Gastrocnemius medialis (tissue), 4 donors: ENCODE measurements around the gene IL3RA. TPM values are rescaled to one million over a fixed set of nuclear protein-coding genes. Genes with fewer than 3 reads are reported as not detected.

Experiments used
- ATAC-seq, 2 donors: fragments of 150-250 bp; one replicate each; pipeline ENCODE4 v1.9.1; 2016
- DNase-seq, 2 donors: peaks; one replicate each; pipeline ENCODE4 v3.0.0-alpha.2; 2019
- H3K27ac ChIP-seq, 4 donors: fragments of 200-600 bp; sonication (generic); 1 replicate in 1 of 4; 2 replicates in 3 of 4; pipeline ENCODE4 v1.5.1; 2016 to 2018; ENCODE audit warnings: mild to moderate bottlenecking in 2 of 4, moderate library complexity in 1 of 4
- H3K27me3 ChIP-seq, 3 donors: fragments of 200-600 bp; sonication (generic) in 2 of 3; 1 replicate in 1 of 3; 2 replicates in 2 of 3; pipeline versions ENCODE4 v1.5.1 to v1.6.0; 2016 to 2019; ENCODE audit warnings: mild to moderate bottlenecking in 1 of 3, moderate library complexity in 1 of 3
- H3K36me3 ChIP-seq, 2 donors: fragments of 200-600 bp; sonication (generic) in 1 of 2; one replicate each; pipeline ENCODE4 v1.5.1; 2017 to 2018
- H3K4me1 ChIP-seq, 2 donors: fragments of 200-600 bp; sonication (generic) in 1 of 2; one replicate each; pipeline ENCODE4 v1.5.1; 2016 to 2017; ENCODE audit warnings: mild to moderate bottlenecking in 2 of 2
- H3K4me3 ChIP-seq, 4 donors: fragments of 200-600 bp; sonication (generic) in 3 of 4; 1 replicate in 1 of 4; 2 replicates in 3 of 4; pipeline ENCODE4 v1.5.1; 2016 to 2019; ENCODE audit warnings: mild to moderate bottlenecking in 2 of 4
- H3K9me3 ChIP-seq, 3 donors: fragments of 200-600 bp; sonication (generic) in 2 of 3; 1 replicate in 1 of 3; 2 replicates in 2 of 3; pipeline ENCODE4 v1.5.1; 2016 to 2019
- CTCF ChIP-seq, 5 experiments: fragments of 450-650 bp in 3 of 5; fragments of 200-600 bp in 2 of 5; sonication (generic) in 2 of 5; IDR thresholded peaks in 4 of 5; conservative IDR thresholded peaks in 1 of 5; 1 replicate in 4 of 5; 2 replicates in 1 of 5; pipeline ENCODE4 v1.5.1; 2016 to 2019; ENCODE audit warnings: antibody characterized with exemption in 5 of 5, mild to moderate bottlenecking in 3 of 5, moderate library complexity in 3 of 5
- POLR2A ChIP-seq, 2 donors: fragments of 450-650 bp; IDR thresholded peaks; one replicate each; pipeline ENCODE4 v1.6.1; 2017; ENCODE audit warnings: antibody characterized with exemption in 2 of 2, mild to moderate bottlenecking in 2 of 2, moderate library complexity in 2 of 2
- in situ Hi-C, 4 donors: fragments of 200-750 bp; cut with MboI; loops; one replicate each; pipeline versions ENCODE4 v1.15.0 to v1.8.0; 2017; ENCODE audit warnings: low sequenced_read_pairs in 4 of 4
- intact Hi-C: fragments of 100-400 bp; cut with DNase I; formaldehyde crosslinking; loops from one replicate; pipeline ENCODE4 v1.15.1; 2023; ENCODE audit warnings: low total_unique reads
- total RNA-seq, 4 donors: library from RNA; depleted of rRNA; stranded (reverse); fragments of >200 nt; gene quantifications; one replicate each; pipeline versions ENCODE4 v1.1.0 to v1.2.3, GENCODE V29; 2016

Gene IL3RA
- total RNA-seq, 4 donors from 2014 or later = 2.8 to 8.0 (median 5.6) TPM

- Histone ChIP-seq H3K36me3 (peaks cover 2 to 65% of the 10 kb centered on the region in 2 donors), H3K4me3 (no peak overlapping the region), H3K27me3 (no peaks in the 10 kb centered on the region), H3K9me3 (no peaks in the 10 kb centered on the region), H3K4me1 (peaks cover 35 to 54% of the 10 kb centered on the region in 2 donors), H3K27ac (no peak overlapping the region)
- intact Hi-C loops (no loop called here), in situ Hi-C loops (no loop called here)
- ATAC-seq (no peak), DNase-seq (peak in 1 of 2 donors; percentile 17)
- TF ChIP-seq POLR2A (IDR thresholded peaks at IDR 0.05) (no peak), CTCF (IDR thresholded peaks at IDR 0.05 in 4 of 5, conservative IDR thresholded peaks at IDR 0.05 in 1 of 5) (no peak)
Observed at GRCh38 chrX:1389181-1389992, 52.8 kb downstream of the IL3RA start.

GRCh38 chrX:1389993-1390285, 53.4 kb downstream of the IL3RA start:
- H3K4me3 ChIP-seq = no peak overlapping the region
- intact Hi-C loops = loop anchor here (5.0 to 10.0 kb wide), 3 partner anchors 395 to 1215 kb away; partner anchors contain the start of gene PPP2R3B
- in situ Hi-C loops = loop anchor here in 1 of 4 donors (10.0 kb wide), 1 partner anchor 65 kb away; the partner anchor contains the start of gene ASMTL
- H3K9me3 ChIP-seq = no peaks in the 10 kb centered on the region
- peaks cover 2 to 60% of the 10 kb centered on the region in 2 donors for H3K36me3 ChIP-seq
- TF ChIP-seq POLR2A (IDR thresholded peaks at IDR 0.05) = no peak
- ATAC-seq = no peak
- H3K4me1 ChIP-seq = peaks cover 38 to 57% of the 10 kb centered on the region in 2 donors
- DNase-seq = no peak
- H3K27ac ChIP-seq = peak overlapping the region in 2 of 4 donors; percentile 98 to 99
- no peaks in the 10 kb centered on the region for H3K27me3 ChIP-seq

- in situ Hi-C loops (loop anchor here in 1 of 4 donors (10.0 kb wide), 1 partner anchor 64 kb away; the partner anchor contains the start of gene ASMTL), intact Hi-C loops (loop anchor here (5.0 to 10.0 kb wide), 3 partner anchors 396 to 1214 kb away; partner anchors contain the start of gene PPP2R3B)
- Histone ChIP-seq H3K4me1 (peaks cover 38 to 57% of the 10 kb centered on the region in 2 donors), H3K36me3 (peaks cover 2 to 54% of the 10 kb centered on the region in 2 donors), H3K27me3 (no peaks in the 10 kb centered on the region), H3K4me3 (peak overlapping the region; percentile 85 to 100 (median 98)), H3K27ac (peak overlapping the region; percentile 98 to 100 (median 98)), H3K9me3 (no peaks in the 10 kb centered on the region)
- peak in 1 of 2 donors; percentile 21 for DNase-seq
- no peak for TF ChIP-seq POLR2A (IDR thresholded peaks at IDR 0.05)
- TF ChIP-seq CTCF (IDR thresholded peaks at IDR 0.05 in 4 of 5, conservative IDR thresholded peaks at IDR 0.05 in 1 of 5) = no peak
- ATAC-seq = no peak
Observed at GRCh38 chrX:1390621-1391369, 54.2 kb downstream of the IL3RA start.

GRCh38 chrX:1391370-1391706, 54.8 kb downstream of the IL3RA start:
- intact Hi-C loops (loop anchor here (5.0 to 10.0 kb wide), 3 partner anchors 397 to 1213 kb away; partner anchors contain the start of gene PPP2R3B), in situ Hi-C loops (loop anchor here in 1 of 4 donors (10.0 kb wide), 1 partner anchor 63 kb away; the partner anchor contains the start of gene ASMTL)
- H3K27me3 ChIP-seq = no peaks in the 10 kb centered on the region
- peaks cover 38 to 57% of the 10 kb centered on the region in 2 donors for H3K4me1 ChIP-seq
- peak overlapping the region; percentile 98 to 100 (median 98) for H3K27ac ChIP-seq
- ATAC-seq = no peak
- no peaks in the 10 kb centered on the region for H3K9me3 ChIP-seq
- no peak for TF ChIP-seq POLR2A (IDR thresholded peaks at IDR 0.05)
- TF ChIP-seq CTCF (IDR thresholded peaks at IDR 0.05 in 4 of 5, conservative IDR thresholded peaks at IDR 0.05 in 1 of 5) = no peak
- peak overlapping the region; percentile 85 to 100 (median 98) for H3K4me3 ChIP-seq
- no peak for DNase-seq
- peaks cover 2 to 50% of the 10 kb centered on the region in 2 donors for H3K36me3 ChIP-seq
